CMK (cell line): ENCODE results near the gene ST3GAL5.

Experiments used
- DNase-seq: peaks from one replicate; pipeline ENCODE4 v3.0.0-alpha.2; 2010; ENCODE audit warnings: low read depth

Gene ST3GAL5

DNA sequence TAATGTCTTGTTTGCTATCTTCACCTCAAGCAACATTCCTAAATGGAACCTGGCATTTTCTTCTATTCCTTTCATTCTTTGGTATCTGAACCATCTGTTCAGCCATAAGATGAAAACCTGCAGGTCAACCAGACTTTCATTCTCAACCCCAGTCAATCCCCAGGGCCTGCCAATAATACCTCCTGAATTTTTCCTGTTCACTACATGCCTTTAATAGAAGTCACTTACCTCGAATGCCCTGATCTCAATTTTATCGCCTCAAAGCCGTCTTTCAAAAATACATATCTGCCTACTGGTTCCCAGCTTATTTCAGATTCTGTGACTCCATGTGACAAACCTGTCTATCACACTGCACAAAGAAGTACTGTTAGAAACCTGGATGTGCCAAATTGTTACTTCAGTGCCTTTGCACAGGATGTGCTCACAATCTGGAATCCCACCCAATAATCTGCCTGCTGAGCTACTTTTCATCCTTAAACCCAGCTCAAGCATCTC is 22.6 kb downstream of the ST3GAL5 start:
- no peak for DNase-seq

DNA sequence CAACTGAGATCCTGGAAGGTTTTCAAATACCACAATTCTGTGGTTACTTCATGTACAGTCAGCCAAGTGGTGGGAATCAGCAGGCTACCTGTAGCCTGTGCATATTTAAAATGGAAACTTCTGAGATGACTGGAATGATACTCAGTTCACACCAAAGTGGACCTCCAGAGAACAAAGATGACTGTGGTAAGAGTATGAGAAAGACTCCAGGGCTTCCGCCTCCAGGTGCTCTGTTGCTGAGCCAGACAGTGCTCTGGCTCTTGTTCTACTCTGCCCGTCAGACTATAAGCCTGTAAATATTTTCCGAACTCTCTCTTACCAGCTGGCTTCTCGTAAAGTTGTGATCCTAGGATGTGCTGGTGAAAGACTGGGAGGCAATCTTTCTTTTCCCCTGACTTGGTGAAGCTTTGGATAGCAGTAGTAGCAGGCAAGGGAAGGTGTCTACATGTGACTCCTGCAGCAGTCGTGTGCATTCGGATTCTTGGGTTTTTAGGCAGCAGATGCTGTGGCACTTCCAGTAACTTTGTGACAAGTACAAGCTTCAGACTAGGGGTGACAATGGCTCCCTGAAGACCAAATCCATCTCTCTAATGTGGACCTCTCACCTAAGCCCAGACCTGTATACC is 23.1 kb downstream of the ST3GAL5 start:
- no peak for DNase-seq

DNA sequence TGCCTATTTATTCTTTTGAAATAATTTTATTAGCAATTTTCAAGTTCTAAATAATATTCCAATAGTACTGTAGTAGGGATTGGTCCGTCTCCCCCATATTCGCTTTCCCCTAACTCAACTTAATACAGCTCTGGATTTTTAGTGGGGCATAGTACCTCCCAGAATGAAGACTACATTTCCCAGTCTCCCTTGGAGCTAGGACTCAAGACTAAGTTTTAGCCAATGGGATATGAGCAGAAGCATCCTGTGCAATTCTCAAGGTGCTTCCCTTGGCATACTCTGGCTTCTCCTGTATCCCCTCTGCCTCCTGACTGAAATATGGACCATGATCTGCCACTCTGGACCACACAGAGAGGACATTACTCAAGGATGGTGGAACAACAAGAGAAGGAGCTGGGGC is 24.1 kb downstream of the ST3GAL5 start:
- no peak for DNase-seq

DNA sequence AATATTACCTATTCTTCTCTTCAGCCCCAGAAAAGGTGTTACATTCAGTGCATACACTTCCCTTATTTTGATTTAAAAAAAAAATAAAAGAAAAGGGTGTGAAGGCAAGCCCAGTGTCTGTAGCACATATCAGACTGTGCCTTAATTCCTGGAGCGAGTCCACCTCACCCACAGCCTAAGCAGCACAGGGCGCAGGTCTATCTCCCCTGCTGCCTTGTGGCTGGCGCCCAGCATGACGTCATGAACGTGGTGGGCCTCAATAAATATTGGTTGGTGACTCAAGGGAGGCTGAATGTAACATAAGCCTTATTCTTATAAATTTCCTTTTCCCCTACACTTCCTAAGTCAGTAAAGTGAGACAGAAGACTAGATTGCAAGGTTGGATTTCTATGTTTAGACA is 26.4 kb downstream of the ST3GAL5 start:
- no peak for DNase-seq

DNA sequence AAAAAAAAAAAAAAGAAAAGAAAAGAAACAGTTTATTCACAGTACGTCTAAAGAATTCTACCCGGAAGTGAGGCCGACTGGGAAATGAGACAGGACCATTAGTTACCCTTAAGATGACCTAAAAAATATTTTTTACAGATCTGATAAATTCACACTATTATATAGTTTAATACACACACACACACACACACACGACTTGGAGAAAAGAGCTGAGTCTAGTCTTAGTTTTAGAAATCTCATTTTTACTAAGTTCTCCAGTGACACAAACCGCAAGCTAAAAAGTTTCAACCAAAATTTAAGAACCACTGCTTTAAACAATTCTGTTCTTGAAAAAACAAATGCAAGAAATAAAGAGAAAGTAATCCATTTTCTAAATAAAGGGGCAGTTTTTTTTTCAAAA is 27.1 kb downstream of the ST3GAL5 start:
- no peak for DNase-seq

DNA sequence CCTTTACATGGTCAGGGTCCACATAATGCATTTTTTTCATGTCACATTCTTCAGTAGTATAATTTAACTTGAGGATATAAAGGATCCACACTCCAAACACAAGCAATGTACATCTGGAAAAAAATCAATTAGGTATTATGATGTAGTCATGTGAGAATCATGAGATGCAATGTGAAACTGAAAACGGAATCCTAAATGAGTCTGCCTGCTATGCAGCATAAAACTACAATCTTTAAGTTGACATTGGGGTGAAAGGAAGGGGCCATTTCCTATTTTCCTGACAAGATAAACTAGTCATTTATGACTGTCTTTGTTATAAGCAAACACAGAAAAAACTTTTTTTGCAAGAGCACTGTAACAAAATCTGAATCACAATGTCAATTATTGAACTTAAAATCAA is 27.6 kb downstream of the ST3GAL5 start:
- DNase-seq, result no peak

DNA sequence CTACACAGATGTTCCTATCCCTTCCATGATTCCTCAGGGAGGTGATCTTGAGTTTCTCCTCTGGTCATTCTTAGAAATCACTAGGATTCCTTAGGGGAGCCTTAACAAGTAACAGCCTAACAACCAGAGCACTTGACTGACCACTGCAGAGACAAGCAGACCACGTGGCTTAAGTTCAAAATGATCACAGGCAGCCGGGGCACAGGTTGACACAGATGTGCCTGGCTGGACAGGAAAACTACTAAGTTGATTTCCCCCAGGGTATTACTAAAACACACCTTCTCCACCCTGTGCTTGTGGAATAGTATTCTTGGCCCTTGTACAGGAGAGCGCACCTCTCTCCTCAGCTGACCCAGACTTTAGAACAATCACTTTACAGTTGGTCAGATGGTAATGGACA is 29.9 kb downstream of the ST3GAL5 start:
- no peak for DNase-seq

DNA sequence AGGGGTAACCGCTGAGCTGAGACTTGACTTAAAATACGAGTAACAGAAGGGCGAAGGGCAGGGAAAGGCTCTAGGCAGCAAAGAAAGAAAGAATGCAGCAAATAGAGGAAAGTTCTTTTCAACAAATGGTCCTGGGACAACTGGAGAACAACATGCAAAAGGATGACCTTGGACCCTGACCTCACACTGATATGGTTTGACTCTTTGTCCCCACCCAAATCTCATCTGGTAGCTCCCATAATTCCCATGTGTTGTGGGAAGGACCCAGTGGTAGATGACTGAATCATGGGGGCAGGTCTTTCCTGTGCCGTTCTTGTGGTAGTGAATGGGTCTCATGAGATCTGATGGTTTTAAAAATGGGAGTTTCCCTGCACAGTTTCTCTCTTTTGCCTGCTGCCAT is 33.9 kb downstream of the ST3GAL5 start:
- DNase-seq, result no peak

DNA sequence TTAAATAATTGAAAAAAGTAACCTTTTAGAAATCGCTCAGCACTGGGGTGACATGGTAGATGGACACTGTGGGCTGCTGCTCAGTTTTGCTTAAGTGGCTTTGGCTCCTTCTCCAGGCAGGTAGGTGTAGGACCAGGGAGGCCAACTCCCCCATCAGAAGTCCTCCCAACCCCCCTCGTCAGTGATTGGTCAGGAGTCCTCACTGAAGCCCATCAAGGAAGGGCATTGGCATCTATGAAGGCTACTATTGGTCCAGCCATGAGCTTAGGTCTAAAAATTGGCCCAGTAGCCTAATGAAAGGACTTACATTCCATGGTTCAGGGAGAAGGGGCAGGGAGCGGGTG is 34.7 kb downstream of the ST3GAL5 start:
- no peak for DNase-seq

DNA sequence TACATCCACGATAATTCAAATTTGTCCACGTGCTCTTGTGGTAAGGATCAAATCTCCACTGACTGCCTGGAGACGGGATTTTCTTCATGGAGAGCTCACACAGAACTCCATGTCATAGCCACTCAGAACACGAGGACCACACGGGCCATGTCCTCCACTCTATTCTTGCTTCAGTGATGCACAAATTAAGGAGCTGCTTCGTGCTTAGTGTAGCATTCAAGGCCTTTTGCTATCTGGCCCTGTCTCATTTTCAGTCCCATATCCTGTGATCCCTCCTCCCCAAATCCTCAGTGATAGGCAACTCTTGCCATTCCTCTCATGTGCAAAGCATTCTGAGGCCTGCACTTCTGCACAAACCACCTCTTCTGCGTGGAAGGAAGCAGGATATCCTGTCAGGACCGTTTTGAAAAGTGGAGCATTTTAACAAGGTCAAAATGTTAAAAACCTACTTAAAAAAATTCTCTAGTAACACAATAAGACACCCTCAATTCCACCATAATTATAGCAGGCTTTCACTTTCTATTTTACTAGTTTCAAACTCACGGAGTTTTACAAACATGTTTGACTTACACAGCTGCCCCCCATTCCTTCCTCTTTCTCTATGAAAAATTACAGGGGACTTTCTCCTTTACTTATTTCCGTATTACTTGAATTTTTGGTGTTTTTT is 35.2 kb downstream of the ST3GAL5 start:
- no peak for DNase-seq

DNA sequence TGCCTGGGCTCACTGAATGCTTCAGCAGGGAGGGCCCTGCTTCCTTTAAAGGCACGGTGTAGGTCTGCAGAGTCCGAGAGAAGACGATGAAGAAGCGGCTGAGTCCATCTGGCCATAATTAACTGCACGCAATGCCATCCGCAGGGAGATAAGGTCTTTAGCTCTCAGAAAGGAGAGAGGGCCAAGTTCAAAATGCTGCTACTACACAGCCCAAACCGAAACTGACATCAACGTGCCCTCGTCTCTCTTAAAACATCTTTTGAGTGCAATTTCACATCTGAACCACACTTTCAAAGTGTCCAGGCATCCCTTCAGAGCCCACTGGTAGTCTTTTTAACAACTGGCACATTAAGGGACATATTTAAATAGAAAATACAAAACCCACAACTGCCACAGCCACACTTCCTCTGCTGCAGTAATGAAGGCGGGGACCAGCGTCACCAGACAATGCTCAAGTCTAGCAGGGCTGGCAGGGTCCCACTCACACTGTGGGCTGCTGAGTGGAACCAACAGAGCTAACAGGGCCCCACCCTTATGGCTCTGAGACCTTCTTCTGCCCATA is 35.8 kb downstream of the ST3GAL5 start:
- DNase-seq, result no peak

DNA sequence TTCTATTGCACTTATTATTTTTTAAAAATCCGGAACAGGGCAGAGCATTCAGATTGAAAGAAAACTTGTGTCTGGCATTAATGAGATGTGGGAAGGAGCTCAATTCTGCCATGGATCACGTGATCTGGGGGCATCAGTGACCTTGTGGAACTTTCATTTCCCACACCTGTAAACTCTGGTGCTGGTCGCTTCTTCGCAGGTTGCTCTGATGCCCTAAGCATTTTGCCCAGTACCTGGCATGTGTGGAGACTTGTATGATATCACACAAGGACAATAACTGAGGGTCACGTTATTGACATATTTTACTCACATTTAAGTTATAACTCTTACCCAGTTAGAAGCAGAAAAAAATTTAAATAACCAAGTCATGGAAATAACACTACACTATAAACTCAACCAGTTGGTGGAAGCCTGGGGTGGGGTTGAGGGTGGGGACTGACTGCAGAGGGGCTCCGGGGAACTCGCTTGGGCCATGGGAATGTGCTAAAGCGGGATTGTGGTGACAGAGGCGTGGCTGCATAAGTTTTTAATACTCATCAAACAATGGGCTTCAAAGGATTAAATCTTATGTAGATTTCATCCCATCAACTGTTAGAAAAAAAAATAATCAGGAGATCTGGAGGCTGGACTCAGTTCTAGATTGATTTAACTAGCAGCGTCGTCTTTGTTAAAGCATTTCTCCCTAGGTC is 36.5 kb downstream of the ST3GAL5 start:
- DNase-seq, result no peak

DNA sequence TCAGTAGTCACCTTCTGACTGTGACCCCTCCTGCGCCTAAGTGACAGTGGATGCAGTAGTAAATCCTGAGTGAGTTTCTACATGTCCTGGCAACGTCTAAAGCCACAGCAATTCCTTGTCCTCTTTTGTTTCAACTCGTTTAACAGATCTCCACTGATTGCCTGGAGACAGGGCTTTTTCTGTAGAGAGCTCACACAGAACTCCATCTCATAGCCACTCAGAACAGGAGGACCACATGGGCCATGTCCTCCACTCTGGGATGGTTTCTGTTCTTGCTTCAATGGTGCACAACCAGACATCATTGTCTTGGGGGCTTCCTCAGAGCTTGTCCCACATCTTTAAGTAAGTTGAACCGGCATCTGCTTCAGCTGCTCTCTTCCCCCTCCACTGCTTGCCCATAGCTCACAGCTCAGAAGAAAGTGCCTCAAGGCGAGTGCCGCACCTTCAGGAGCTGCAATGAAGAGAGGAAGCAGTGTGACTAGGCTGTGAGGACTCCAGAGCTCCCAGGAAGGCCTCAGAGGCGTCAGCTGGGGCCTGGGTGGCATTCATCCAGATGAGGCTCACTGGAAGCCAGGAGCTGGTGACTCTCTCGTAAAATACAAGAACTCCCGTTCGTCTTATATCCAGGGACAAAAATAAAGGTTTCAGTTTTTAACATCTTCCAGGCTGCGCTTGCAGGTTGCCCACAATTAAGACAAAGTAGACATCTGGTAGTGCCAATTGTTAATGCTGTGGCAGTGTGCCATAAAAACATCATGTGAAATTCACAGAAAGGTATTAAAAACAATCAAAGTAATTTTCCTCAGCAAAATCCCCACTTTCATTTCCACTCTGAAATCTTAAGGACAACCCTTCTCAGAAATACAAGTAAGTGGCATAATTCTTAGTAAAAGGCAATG is 37.3 kb downstream of the ST3GAL5 start:
- no peak for DNase-seq

DNA sequence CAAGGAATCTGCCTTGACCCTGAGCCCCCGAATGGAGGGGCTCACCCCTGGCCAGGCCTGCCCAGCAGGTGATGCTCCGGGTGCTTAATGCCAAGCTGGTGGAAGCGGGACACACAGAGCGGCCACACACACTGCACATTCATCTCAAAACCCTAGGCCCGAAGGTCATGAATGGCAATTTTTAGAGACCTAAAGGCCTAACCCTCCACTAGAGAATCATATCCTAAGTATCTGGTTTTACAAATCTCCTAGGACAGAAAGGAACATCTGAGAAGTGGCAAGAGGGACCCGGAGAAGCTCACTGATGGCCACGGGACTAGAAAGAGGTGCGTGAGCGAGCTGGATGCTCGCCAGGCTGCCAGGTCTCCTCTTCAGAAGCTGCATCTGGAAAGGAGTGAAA is 38.3 kb downstream of the ST3GAL5 start:
- DNase-seq, result no peak

DNA sequence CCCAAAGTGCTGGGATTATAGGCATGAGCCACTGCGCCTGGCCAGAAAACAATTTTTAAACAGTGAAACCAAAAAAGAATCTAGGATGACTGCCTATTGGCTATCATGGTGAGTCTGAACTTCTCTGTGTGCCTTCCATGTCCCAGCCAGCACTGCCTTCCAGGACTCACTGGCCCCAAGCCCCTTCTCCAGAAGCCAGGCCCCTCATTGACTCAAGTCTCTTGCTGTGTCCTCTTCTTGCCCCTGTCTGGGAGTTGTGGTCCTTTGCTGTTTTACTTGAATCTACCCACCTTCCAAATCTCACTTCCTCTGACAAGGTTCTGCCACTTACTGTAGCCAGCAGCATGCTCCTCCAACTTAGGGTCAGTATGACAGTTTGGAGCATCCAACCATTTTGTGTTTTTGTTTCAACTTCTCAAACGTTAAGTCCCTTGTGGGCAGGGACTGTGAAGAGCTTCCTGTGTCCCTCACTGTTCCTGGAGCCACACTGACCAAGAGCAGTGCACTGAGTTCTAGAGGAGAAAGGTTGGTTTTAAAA is 41.7 kb downstream of the ST3GAL5 start:
- DNase-seq, result no peak

DNA sequence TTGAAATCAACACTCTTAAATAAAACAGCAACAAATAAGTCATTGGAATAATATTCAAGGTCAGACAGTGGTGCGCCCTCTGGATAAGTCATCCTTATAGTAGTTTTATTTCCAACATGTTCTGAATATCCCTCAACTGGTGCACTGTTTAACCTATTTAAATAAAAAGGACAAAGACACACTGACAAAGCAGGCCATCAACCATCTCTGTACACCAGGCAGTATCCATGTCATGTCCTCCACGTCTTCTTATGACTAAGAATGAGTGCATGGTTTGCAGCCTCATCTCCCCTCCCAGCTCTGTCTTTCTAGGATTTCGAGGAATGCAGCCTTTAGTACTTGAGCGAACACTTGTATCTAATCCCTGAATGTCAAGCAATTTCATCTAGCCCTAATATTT is 42.4 kb downstream of the ST3GAL5 start:
- no peak for DNase-seq

DNA sequence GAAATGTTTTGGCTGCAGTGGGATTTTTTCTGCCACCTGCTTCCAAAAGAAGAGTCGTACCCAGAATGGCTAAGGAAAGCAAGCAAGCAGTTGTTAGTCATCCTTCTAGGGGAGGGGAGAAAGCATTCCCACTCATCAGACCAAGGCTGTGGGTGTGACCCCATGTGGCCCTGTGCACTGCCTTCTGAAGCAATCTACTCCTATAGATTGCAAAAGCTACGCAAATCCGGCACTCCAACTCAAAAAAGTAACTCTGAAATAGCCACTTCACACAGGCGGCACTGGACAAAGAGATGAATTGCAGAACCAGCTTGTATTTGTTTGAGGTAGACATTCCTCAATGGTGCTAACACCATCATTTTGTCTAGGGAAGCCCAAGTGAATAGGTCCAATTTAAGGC is 44.3 kb downstream of the ST3GAL5 start:
- DNase-seq, result no peak

DNA sequence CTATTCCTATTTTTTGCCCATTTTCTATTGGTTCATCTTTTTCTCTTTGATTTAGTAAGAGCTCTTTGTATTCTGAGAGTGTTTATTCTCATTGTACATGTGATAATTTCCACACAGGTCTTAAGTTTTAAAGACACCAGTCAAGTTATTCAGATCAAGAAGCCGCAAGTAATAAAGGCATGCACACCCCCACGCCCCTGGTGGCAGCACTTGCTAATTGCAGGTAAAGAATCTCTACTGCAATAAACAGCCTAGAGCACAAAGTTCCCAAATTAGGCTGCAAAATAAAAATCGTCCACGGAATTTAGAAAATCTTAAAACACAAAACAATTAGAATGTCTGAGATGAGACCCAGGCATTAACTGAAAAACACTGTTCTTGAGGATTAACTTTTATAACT is 45.2 kb downstream of the ST3GAL5 start:
- DNase-seq, result peak; percentile 22

DNA sequence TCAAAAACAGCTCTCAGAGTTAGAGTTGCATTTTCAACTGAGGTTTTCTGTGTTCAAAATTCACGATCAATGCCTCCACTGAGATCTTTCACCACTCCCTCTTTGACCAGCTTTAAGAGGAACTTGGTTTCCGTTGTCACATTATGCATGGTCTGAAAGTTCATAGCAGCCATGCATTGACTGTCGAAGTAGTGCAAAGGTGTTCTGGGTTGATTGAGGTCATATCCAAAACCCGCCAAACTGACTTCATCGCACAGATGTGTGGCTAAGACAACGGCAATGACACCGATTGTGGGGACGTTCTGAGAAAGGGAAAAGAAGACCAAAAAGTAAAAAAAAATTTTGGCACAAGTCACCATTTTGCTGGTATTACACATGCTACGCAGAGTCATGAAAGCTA is 48.7 kb downstream of the ST3GAL5 start:
- DNase-seq, result no peak

DNA sequence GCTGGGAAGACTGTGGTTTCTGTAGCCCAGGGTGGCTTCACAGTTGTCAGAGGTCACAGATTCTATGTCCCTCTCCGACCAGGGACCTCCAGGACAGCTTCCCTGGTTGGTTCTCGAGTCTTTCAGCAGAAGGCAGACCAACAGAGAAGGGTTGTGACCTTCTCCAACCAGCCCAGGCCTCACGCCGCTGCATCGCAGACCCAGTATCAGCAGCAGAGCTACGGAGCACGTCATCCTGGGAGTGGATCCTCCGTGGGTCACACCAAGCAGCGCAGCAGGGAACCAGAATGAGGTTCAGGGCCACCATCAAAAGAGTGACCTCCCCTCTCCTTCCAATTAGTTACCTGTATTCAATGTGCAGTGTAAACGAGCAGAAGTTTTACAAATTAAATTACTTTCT is 49.3 kb downstream of the ST3GAL5 start:
- no peak for DNase-seq

DNA sequence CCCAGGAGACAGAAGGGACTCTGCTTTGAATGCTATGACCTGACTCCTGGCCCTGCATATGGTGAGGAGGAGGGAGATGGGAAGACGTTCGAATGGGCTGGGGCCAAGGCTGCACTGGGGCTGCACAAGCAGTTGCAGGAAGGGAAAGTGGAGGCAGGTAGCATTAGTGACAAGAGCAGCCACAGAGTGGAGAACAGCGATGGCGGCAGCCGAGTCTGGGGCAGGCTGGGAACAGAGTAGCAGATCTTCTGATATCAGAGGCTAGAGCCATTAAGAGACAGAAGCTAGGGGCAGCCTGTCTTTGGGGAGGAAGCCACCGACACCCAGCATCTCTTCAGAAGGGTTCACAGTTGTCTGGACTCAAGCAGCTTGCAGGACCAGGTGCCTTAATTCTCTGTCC is 50.1 kb downstream of the ST3GAL5 start:
- no peak for DNase-seq

DNA sequence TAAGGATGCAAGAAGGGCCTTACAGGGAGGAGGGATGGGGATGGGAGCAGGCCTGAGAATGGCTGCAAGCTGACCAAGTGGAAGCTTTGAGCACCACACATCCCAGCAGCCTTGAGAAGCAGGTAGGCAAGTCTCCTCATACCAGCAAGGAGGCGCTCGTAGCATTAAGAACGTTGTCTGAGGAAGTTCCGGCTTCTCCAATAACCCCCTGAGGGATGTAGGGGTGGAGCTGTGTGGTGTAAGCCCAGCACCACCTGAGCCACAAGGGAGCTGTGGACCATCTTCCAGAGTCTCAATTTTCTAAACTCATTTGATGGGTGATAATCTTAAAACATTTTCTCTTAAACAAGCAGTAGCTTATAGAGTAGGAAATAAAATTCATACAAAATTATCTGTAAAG is 50.6 kb downstream of the ST3GAL5 start:
- no peak for DNase-seq
